ENCODE measurements around the gene RGS3. TPM values are rescaled to one million over a fixed set of nuclear protein-coding genes. Genes with fewer than 3 reads are reported as not detected.

Gene RGS3
- total RNA-seq, 1 donor from 2014 or later: 36.7 TPM

- Mint-ChIP-seq H3K4me1 (peaks cover 46% of the 10 kb centered on the region), H3K27me3 (ENCODE audit: low read depth) (no peaks in the 10 kb centered on the region), H3K36me3 (ENCODE audit: low read depth) (no peaks in the 10 kb centered on the region), H3K9me3 (no peaks in the 10 kb centered on the region), H3K27ac (ENCODE audit: unreplicated experiment) (peak overlapping the region; percentile 81), H3K4me3 (peak overlapping the region; percentile 36)
- TF ChIP-seq CTCF (conservative IDR thresholded peaks at IDR 0.05): no peak
- no peak for DNase-seq (ENCODE audit: low read depth, low spot score)
These were observed 126.9 kb downstream of the RGS3 start for GRCh38 chr9:113590389-113590788.

GRCh38 chr9:113590991-113591898, 127.7 kb downstream of the RGS3 start:
- DNase-seq (ENCODE audit: low read depth, low spot score): peak; percentile 90
- H3K9me3 Mint-ChIP-seq: no peaks in the 10 kb centered on the region
- peaks cover 3% of the 10 kb centered on the region for H3K36me3 Mint-ChIP-seq (ENCODE audit: low read depth)
- peaks cover 52% of the 10 kb centered on the region for H3K4me1 Mint-ChIP-seq
- peak overlapping the region; percentile 73 for H3K4me3 Mint-ChIP-seq
- peak; percentile 96 for TF ChIP-seq CTCF (conservative IDR thresholded peaks at IDR 0.05)
- H3K27ac Mint-ChIP-seq (ENCODE audit: unreplicated experiment): no peak overlapping the region
- H3K27me3 Mint-ChIP-seq (ENCODE audit: low read depth): no peaks in the 10 kb centered on the region

- H3K9me3 Mint-ChIP-seq: no peaks in the 10 kb centered on the region
- DNase-seq (ENCODE audit: low read depth, low spot score): no peak
- peak overlapping the region; percentile 73 for H3K4me3 Mint-ChIP-seq
- H3K27me3 Mint-ChIP-seq (ENCODE audit: low read depth): no peaks in the 10 kb centered on the region
- H3K27ac Mint-ChIP-seq (ENCODE audit: unreplicated experiment): no peak overlapping the region
- no peak for TF ChIP-seq CTCF (conservative IDR thresholded peaks at IDR 0.05)
- H3K4me1 Mint-ChIP-seq: peaks cover 58% of the 10 kb centered on the region
- H3K36me3 Mint-ChIP-seq (ENCODE audit: low read depth): peaks cover 4% of the 10 kb centered on the region
These were observed 128.5 kb downstream of the RGS3 start for GRCh38 chr9:113591899-113592625.

GRCh38 chr9:113592876-113593575, 129.5 kb downstream of the RGS3 start:
- Mint-ChIP-seq H3K9me3 (no peaks in the 10 kb centered on the region), H3K27ac (ENCODE audit: unreplicated experiment) (peak overlapping the region; percentile 90), H3K4me1 (peaks cover 52% of the 10 kb centered on the region), H3K4me3 (peak overlapping the region; percentile 92), H3K27me3 (ENCODE audit: low read depth) (no peaks in the 10 kb centered on the region), H3K36me3 (ENCODE audit: low read depth) (peaks cover 4% of the 10 kb centered on the region)
- no peak for DNase-seq (ENCODE audit: low read depth, low spot score)
- no peak for TF ChIP-seq CTCF (conservative IDR thresholded peaks at IDR 0.05)

- Mint-ChIP-seq H3K4me3 (peak overlapping the region; percentile 92), H3K4me1 (peaks cover 54% of the 10 kb centered on the region), H3K27me3 (ENCODE audit: low read depth) (no peaks in the 10 kb centered on the region), H3K27ac (ENCODE audit: unreplicated experiment) (peak overlapping the region; percentile 93), H3K9me3 (no peaks in the 10 kb centered on the region), H3K36me3 (ENCODE audit: low read depth) (peaks cover 4% of the 10 kb centered on the region)
- DNase-seq (ENCODE audit: low read depth, low spot score): peak; percentile 81
- no peak for TF ChIP-seq CTCF (conservative IDR thresholded peaks at IDR 0.05)
These were observed 130.3 kb downstream of the RGS3 start for GRCh38 chr9:113593682-113594281.
